ENCODE measurements around the gene MARF1. TPM values are rescaled to one million over a fixed set of nuclear protein-coding genes. Genes with fewer than 3 reads are reported as not detected.

The MARF1 gene
- polyA plus RNA-seq, 3 donors: 5.7 to 39.9 (median 9.8) TPM

DNA sequence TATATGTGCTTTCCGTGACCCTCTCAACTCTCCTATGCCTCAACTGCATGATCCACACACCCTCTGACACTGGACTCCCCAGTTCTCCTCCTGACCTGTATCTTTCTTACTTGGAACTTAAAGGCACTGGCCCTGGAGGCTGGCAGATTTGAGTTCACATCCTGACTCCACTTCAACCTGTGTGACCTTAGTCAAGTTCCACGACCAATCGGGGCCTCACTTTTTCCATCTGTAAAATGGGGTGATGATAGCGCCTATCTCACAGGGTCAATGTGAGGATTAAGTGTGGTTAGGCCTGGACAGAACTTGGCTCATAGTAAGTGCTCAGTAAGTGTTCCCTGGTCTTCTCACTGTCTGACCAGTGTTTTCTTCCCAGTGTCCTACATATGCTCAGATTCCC is 25.1 kb downstream of the MARF1 start:
- no peaks in the 10 kb centered on the region for H3K79me2 ChIP-seq (ENCODE audit: insufficient read depth, low read length)
- H3K4me3 ChIP-seq (replicated peaks in 1 of 3; ENCODE audit: low read depth in 2 of 3, low read length in 3 of 3): no peak overlapping the region
- no peak overlapping the region for H3K9ac ChIP-seq (ENCODE audit: insufficient read depth, low read length, poor library complexity, severe bottlenecking)
- H2AFZ ChIP-seq (ENCODE audit: insufficient read depth, low read depth, low read length, poor library complexity, severe bottlenecking): no peak overlapping the region
- Mint-ChIP-seq H3K36me3 (peaks cover 83 to 98% of the 10 kb centered on the region in 2 donors), H3K4me1 (no peaks in the 10 kb centered on the region), H3K27ac (peak overlapping the region in 5 of 7 donors; percentile 10 to 82 (median 48)), H3K4me3 (no peak overlapping the region), H3K27me3 (ENCODE audit: low read depth in 3 of 3) (peaks cover 0 to 2% (median 0%) of the 10 kb centered on the region in 3 donors), H3K9me3 (peaks cover 0 to 3% (median 0%) of the 10 kb centered on the region in 7 donors)
- no peaks in the 10 kb centered on the region for H3K4me1 ChIP-seq (ENCODE audit: control insufficient read depth in 1 of 2, insufficient read depth in 2 of 2, low read length in 2 of 2)
- TF ChIP-seq, protein P1, sequence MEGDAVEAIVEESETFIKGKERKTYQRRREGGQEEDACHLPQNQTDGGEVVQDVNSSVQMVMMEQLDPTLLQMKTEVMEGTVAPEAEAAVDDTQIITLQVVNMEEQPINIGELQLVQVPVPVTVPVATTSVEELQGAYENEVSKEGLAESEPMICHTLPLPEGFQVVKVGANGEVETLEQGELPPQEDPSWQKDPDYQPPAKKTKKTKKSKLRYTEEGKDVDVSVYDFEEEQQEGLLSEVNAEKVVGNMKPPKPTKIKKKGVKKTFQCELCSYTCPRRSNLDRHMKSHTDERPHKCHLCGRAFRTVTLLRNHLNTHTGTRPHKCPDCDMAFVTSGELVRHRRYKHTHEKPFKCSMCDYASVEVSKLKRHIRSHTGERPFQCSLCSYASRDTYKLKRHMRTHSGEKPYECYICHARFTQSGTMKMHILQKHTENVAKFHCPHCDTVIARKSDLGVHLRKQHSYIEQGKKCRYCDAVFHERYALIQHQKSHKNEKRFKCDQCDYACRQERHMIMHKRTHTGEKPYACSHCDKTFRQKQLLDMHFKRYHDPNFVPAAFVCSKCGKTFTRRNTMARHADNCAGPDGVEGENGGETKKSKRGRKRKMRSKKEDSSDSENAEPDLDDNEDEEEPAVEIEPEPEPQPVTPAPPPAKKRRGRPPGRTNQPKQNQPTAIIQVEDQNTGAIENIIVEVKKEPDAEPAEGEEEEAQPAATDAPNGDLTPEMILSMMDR (IDR thresholded peaks at IDR 0.05): no peak
- H4K20me1 ChIP-seq (ENCODE audit: insufficient read depth, low read length): no peaks in the 10 kb centered on the region
- 100% methylated on average over 1 of the region's 4 CpGs for WGBS (ENCODE audit: insufficient coverage)
- H3K9me3 ChIP-seq (replicated peaks in 1 of 2; ENCODE audit: control insufficient read depth in 1 of 2, insufficient read depth in 1 of 2, low read length in 2 of 2): no peaks in the 10 kb centered on the region
- no peaks in the 10 kb centered on the region for H3K27me3 ChIP-seq (ENCODE audit: control insufficient read depth in 2 of 2, insufficient read depth in 2 of 2, low read length in 2 of 2)
- H3K36me3 ChIP-seq (replicated peaks in 1 of 2; ENCODE audit: control insufficient read depth in 1 of 2, insufficient read depth in 2 of 2, low read length in 2 of 2): peaks cover 89 to 97% of the 10 kb centered on the region in 2 donors
- peak overlapping the region in 1 of 2 donors; percentile 58 for H3K27ac ChIP-seq (ENCODE audit: low read depth in 1 of 2, low read length in 2 of 2)
- DNase-seq: no peak
- H3K4me2 ChIP-seq (replicated peaks; ENCODE audit: extremely low read depth, low read length, poor library complexity, severe bottlenecking): no peak overlapping the region
- intact Hi-C loops (cut with micrococcal nuclease): no loop called here

DNA sequence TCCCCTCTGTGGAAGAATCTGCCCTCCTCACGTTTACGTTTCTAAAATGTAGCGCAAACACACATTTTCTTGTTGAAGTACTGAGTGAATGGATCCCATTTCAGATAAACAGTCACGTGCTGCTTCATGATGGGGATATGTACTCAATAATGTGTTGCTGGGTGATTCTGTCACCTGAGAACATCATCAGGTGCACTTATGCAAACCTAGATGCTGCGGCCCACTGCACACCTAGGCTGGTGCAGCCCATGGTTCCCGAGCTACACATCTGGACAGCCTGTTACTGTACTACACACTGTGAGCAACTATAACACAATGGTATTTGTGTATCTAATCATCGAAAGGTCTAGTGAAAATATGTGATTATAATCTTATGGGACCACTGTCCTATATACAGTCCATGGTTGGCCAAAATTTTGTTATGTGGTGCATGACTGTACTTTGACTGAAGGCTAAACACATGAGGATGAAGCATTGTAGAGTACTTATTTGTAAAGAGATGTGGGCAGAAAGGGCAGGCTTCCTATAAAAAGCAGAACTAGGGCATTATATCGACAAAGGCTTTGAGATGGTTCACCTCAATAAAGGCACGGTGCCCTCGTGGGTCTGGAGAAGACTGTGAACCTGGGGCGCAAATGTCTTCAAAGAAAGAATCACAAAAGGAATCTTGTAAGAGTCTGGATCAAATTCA is 26.3 kb downstream of the MARF1 start:
- intact Hi-C loops (cut with micrococcal nuclease): no loop called here
- H3K4me2 ChIP-seq (replicated peaks; ENCODE audit: extremely low read depth, low read length, poor library complexity, severe bottlenecking): no peak overlapping the region
- H3K27ac Mint-ChIP-seq: peak overlapping the region in 2 of 7 donors; percentile 6 to 70

More for the DNA sequence above, 26.3 kb downstream of the MARF1 start:
- H3K4me1 ChIP-seq (ENCODE audit: control insufficient read depth in 1 of 2, insufficient read depth in 2 of 2, low read length in 2 of 2): no peaks in the 10 kb centered on the region
- H3K4me3 ChIP-seq (replicated peaks in 1 of 3; ENCODE audit: low read depth in 2 of 3, low read length in 3 of 3): no peak overlapping the region
- H3K4me3 Mint-ChIP-seq: no peak overlapping the region
- peak overlapping the region in 1 of 2 donors; percentile 37 for H3K27ac ChIP-seq (ENCODE audit: low read depth in 1 of 2, low read length in 2 of 2)
- H3K27me3 Mint-ChIP-seq (ENCODE audit: low read depth in 3 of 3): peaks cover 0 to 2% (median 0%) of the 10 kb centered on the region in 3 donors
- no peaks in the 10 kb centered on the region for H3K27me3 ChIP-seq (ENCODE audit: control insufficient read depth in 2 of 2, insufficient read depth in 2 of 2, low read length in 2 of 2)
- no peak overlapping the region for H3K9ac ChIP-seq (ENCODE audit: insufficient read depth, low read length, poor library complexity, severe bottlenecking)
- no peaks in the 10 kb centered on the region for H3K4me1 Mint-ChIP-seq
- no peak overlapping the region for H2AFZ ChIP-seq (ENCODE audit: insufficient read depth, low read depth, low read length, poor library complexity, severe bottlenecking)
- H3K9me3 ChIP-seq (replicated peaks in 1 of 2; ENCODE audit: control insufficient read depth in 1 of 2, insufficient read depth in 1 of 2, low read length in 2 of 2): no peaks in the 10 kb centered on the region
- H3K36me3 ChIP-seq (replicated peaks in 1 of 2; ENCODE audit: control insufficient read depth in 1 of 2, insufficient read depth in 2 of 2, low read length in 2 of 2): peaks cover 89 to 97% of the 10 kb centered on the region in 2 donors
- peaks cover 0 to 3% (median 0%) of the 10 kb centered on the region in 7 donors for H3K9me3 Mint-ChIP-seq
- TF ChIP-seq, protein P1 (IDR thresholded peaks at IDR 0.05): no peak
- no peaks in the 10 kb centered on the region for H4K20me1 ChIP-seq (ENCODE audit: insufficient read depth, low read length)
- 77% methylated on average over 5 of the region's 11 CpGs for WGBS (ENCODE audit: insufficient coverage)
- H3K79me2 ChIP-seq (ENCODE audit: insufficient read depth, low read length): no peaks in the 10 kb centered on the region
- DNase-seq: no peak
- peaks cover 83 to 98% of the 10 kb centered on the region in 2 donors for H3K36me3 Mint-ChIP-seq
